Adipose tissue (tissue), 3 donors: Measurements from ENCODE around the gene PLEKHM1. TPM values are rescaled to one million over a fixed set of nuclear protein-coding genes. Genes with fewer than 3 reads are reported as not detected.
"Not testable (repeated sequence)": the region's sequence is repeated elsewhere in the genome, so short reads cannot be mapped to it uniquely, and the experiment has no call there.

Experiments used
- H3K27ac ChIP-seq: one replicate; pipeline ENCODE4 v1.5.1; 2013; ENCODE audit warnings: low read depth, low read length
- WGBS, 3 donors: extraction: QIAGEN DNeasy Blood & Tissue Kit; methylation state at CpG; one replicate each; pipeline ENCODE4 v1.1.7; 2013; 5-methylcytosine and 5-hydroxymethylcytosine counted together
- polyA plus RNA-seq, 3 donors: library from polyadenylated mRNA; stranded (reverse); fragments of 200-250 nt; gene quantifications; one replicate each; pipeline ENCODE4 v1.2.3, GENCODE V29; 2013
- donor health status: healthy with polysubstance abuse.
- donor health status: Bipolar disorder and iron deficiency.
- donor health status: healthy.

PLEKHM1 gene
- polyA plus RNA-seq, 3 donors = 8.2 to 18.7 (median 15.3) TPM

- not testable (repeated sequence) for H3K27ac ChIP-seq
- 33 to 72% (median 42%) methylated on average over 15 to 16 of the region's 16 CpGs for WGBS, 3 donors
These were observed 44.4 kb downstream of the PLEKHM1 start for GRCh38 chr17:45445901-45446743.

GRCh38 chr17:45444856-45445820, 45.4 kb downstream of the PLEKHM1 start:
- WGBS, 3 donors = 81 to 88% (median 83%) methylated on average over 21 of the region's 21 CpGs
- not testable (repeated sequence) for H3K27ac ChIP-seq

GRCh38 chr17:45444301-45444700, 46.2 kb downstream of the PLEKHM1 start:
- H3K27ac ChIP-seq = not testable (repeated sequence)
- 84 to 86% (median 84%) methylated on average over 8 to 10 of the region's 10 CpGs for WGBS, 3 donors

- WGBS, 3 donors = 87 to 90% (median 89%) methylated on average over 8 to 10 of the region's 10 CpGs
- not testable (repeated sequence) for H3K27ac ChIP-seq
These were observed 46.9 kb downstream of the PLEKHM1 start for GRCh38 chr17:45443371-45444260.

- WGBS, 3 donors = 72 to 80% (median 79%) methylated on average over 13 to 14 of the region's 14 CpGs
- no peak overlapping the region for H3K27ac ChIP-seq
These were observed 48.8 kb downstream of the PLEKHM1 start for GRCh38 chr17:45441526-45442310.

- WGBS, 3 donors = 49 to 77% (median 56%) methylated on average over 6 to 7 of the region's 7 CpGs
- H3K27ac ChIP-seq = not testable (repeated sequence)
These were observed 49.5 kb downstream of the PLEKHM1 start for GRCh38 chr17:45440839-45441515.

- 60 to 63% (median 61%) methylated on average over 10 of the region's 10 CpGs for WGBS, 3 donors
- no peak overlapping the region for H3K27ac ChIP-seq
These were observed 50.3 kb downstream of the PLEKHM1 start for GRCh38 chr17:45440161-45440778.

- WGBS, 3 donors = 85 to 92% (median 90%) methylated on average over 11 of the region's 11 CpGs
- no peak overlapping the region for H3K27ac ChIP-seq
These were observed 51.5 kb downstream of the PLEKHM1 start for GRCh38 chr17:45438931-45439610.

GRCh38 chr17:45437465-45438283, 52.8 kb downstream of the PLEKHM1 start:
- H3K27ac ChIP-seq = no peak overlapping the region
- WGBS, 3 donors = 86 to 90% (median 86%) methylated on average over 29 to 30 of the region's 30 CpGs

- H3K27ac ChIP-seq = no peak overlapping the region
- WGBS, 3 donors = 90 to 92% (median 91%) methylated on average over 23 of the region's 23 CpGs
These were observed 53.7 kb downstream of the PLEKHM1 start for GRCh38 chr17:45436625-45437464.

- 93 to 96% (median 94%) methylated on average over 10 of the region's 10 CpGs for WGBS, 3 donors
- H3K27ac ChIP-seq = no peak overlapping the region
These were observed 54.4 kb downstream of the PLEKHM1 start for GRCh38 chr17:45436161-45436560.

- no peak overlapping the region for H3K27ac ChIP-seq
These were observed 55.0 kb downstream of the PLEKHM1 start for GRCh38 chr17:45435481-45435880.

GRCh38 chr17:45433159-45433535, 57.4 kb downstream of the PLEKHM1 start:
- 57 to 74% (median 60%) methylated on average over 4 of the region's 4 CpGs for WGBS, 3 donors
- H3K27ac ChIP-seq = no peak overlapping the region

More at GRCh38 chr17:45435481-45435880, 55.0 kb downstream of the PLEKHM1 start:
- 72 to 80% (median 73%) methylated on average over 5 of the region's 5 CpGs for WGBS, 3 donors

- 1 to 4% (median 3%) methylated on average over 46 to 64 of the region's 66 CpGs for WGBS, 3 donors
- H3K27ac ChIP-seq = no peak within 1 kb of the TSS
These were observed 57.9 kb downstream of the PLEKHM1 start, which contains the start of gene ARHGAP27 for GRCh38 chr17:45432405-45433158. Gene ARHGAP27 (minus strand): TSS chr17:45432870. CDS start chr17:45430279, 2,591 bp downstream.
